H1 (cell line): ENCODE results near the gene EPG5. TPM values are rescaled to one million over a fixed set of nuclear protein-coding genes. Genes with fewer than 3 reads are reported as not detected.

Experiments
- CTCF ChIA-PET: fragments of 300-600 bp; sonication (Branson Sonifier 250); formaldehyde crosslinking; loops from one replicate; lab custom pipeline; 2021; ENCODE audit not compliant: partially characterized antibody; lab: Charles Lee
- POLR2A ChIA-PET: fragments of 300-600 bp; sonication (Branson Sonifier 250); formaldehyde crosslinking; loops from one replicate; lab custom pipeline; 2021; ENCODE audit warnings: inconsistent platforms; ENCODE audit not compliant: partially characterized antibody; lab: Charles Lee
- DNase-seq, 2 experiments: peaks; one replicate each; pipeline versions ENCODE4 v3.0.0 to v3.0.0-alpha.2; 2010 to 2022; ENCODE audit warnings: low spot score in 2 of 2, low read depth in 1 of 2, mixed read lengths in 1 of 2
- FAIRE-seq: peaks from 2 replicates; lab custom pipeline; 2011; peaks lifted over from hg19 to GRCh38; lab: Jason Lieb, UNC
- H2AFZ ChIP-seq: 2 replicates; pipeline ENCODE4 v1.8.1; 2012; ENCODE audit warnings: low read length, inconsistent platforms
- H2AK5ac ChIP-seq: 2 replicates; pipeline ENCODE4 v1.6.1; 2013; ENCODE audit warnings: low read depth, low read length
- H2BK120ac ChIP-seq: replicated peaks from 2 replicates; pipeline ENCODE3; 2013; ENCODE audit warnings: low read depth, low read length, inconsistent platforms
- H2BK12ac ChIP-seq: 2 replicates; pipeline ENCODE4 v1.6.1; 2013; ENCODE audit warnings: low read depth, low read length
- H2BK15ac ChIP-seq: 2 replicates; pipeline ENCODE4 v1.6.1; 2013; ENCODE audit warnings: low read length
- H2BK20ac ChIP-seq: 2 replicates; pipeline ENCODE4 v1.6.1; 2013; ENCODE audit warnings: low read length
- H2BK5ac ChIP-seq: 2 replicates; pipeline ENCODE4 v1.6.1; 2013; ENCODE audit warnings: low read depth, low read length
- H3K14ac ChIP-seq: 2 replicates; pipeline ENCODE4 v1.6.1; 2013; ENCODE audit warnings: inconsistent platforms; ENCODE audit not compliant: insufficient read length
- H3K18ac ChIP-seq: 2 replicates; pipeline ENCODE4 v1.6.1; 2013; ENCODE audit warnings: low read length; ENCODE audit errors: extremely low read depth
- H3K23ac ChIP-seq: 2 replicates; pipeline ENCODE4 v1.6.1; 2013; ENCODE audit warnings: inconsistent platforms; ENCODE audit not compliant: insufficient read length
- H3K23me2 ChIP-seq: 2 replicates; pipeline ENCODE4 v1.6.1; 2013; ENCODE audit warnings: low read depth, low read length
- H3K27ac ChIP-seq: 2 replicates; pipeline ENCODE4 v1.6.1; 2011; ENCODE audit warnings: low read depth, low read length, inconsistent platforms
- H3K27me3 ChIP-seq, 4 experiments: replicated peaks in 1 of 4; 1 replicate in 1 of 4; 2 replicates in 3 of 4; pipeline versions ENCODE4 v1.6.1 to v1.8.1; 2011 to 2013; ENCODE audit warnings: low read length in 3 of 4, mild to moderate bottlenecking in 3 of 4, inconsistent platforms in 2 of 4, mixed read lengths in 2 of 4, moderate library complexity in 1 of 4; ENCODE audit not compliant: control insufficient read depth in 3 of 4, insufficient read depth in 3 of 4; ENCODE audit errors: extremely low read depth in 1 of 4
- H3K36me3 ChIP-seq, 4 experiments: 2 replicates each; pipeline versions ENCODE4 v1.6.1 to v1.8.1; 2011 to 2013; ENCODE audit warnings: mild to moderate bottlenecking in 4 of 4, low read length in 3 of 4, moderate library complexity in 2 of 4, control low read depth in 1 of 4, inconsistent platforms in 1 of 4; ENCODE audit not compliant: insufficient read depth in 4 of 4, control insufficient read depth in 2 of 4
- H3K4ac ChIP-seq: replicated peaks from 2 replicates; pipeline ENCODE3; 2013; ENCODE audit warnings: low read length, low read depth, mixed read lengths, inconsistent platforms; ENCODE audit not compliant: insufficient read length
- H3K4me1 ChIP-seq, 4 experiments: replicated peaks in 1 of 4; 1 replicate in 1 of 4; 2 replicates in 3 of 4; pipeline versions ENCODE4 v1.6.1 to v1.8.1; 2011 to 2013; ENCODE audit warnings: low read length in 3 of 4, inconsistent platforms in 2 of 4, mixed read lengths in 1 of 4; ENCODE audit not compliant: insufficient read depth in 4 of 4, control insufficient read depth in 3 of 4
- H3K4me2 ChIP-seq, 2 experiments: 2 replicates each; pipeline versions ENCODE4 v1.6.1 to v1.8.1; 2011 to 2013; ENCODE audit warnings: low read depth in 2 of 2, low read length in 2 of 2, control low read depth in 1 of 2, inconsistent platforms in 1 of 2, mild to moderate bottlenecking in 1 of 2; ENCODE audit not compliant: insufficient read depth in 1 of 2
- H3K4me3 ChIP-seq, 4 experiments: fragments of 200-600, 300-600 bp in 1 of 4; sonication (generic), shearing (Covaris generic), sonication (Bioruptor Twin) in 1 of 4; 2 replicates each; pipeline versions ENCODE4 v1.5.1 to v1.8.1; 2011 to 2016; ENCODE audit warnings: low read length in 4 of 4, low read depth in 3 of 4, control low read depth in 2 of 4, inconsistent platforms in 2 of 4, mild to moderate bottlenecking in 2 of 4, mixed read lengths in 1 of 4, moderate library complexity in 1 of 4; ENCODE audit not compliant: insufficient read depth in 2 of 4; ENCODE audit errors: extremely low read depth in 1 of 4
- H3K56ac ChIP-seq: replicated peaks from 2 replicates; pipeline ENCODE3; 2013; ENCODE audit warnings: low read depth, mild to moderate bottlenecking, mixed read lengths, low read length, inconsistent platforms; ENCODE audit not compliant: insufficient read length
- H3K79me1 ChIP-seq: 2 replicates; pipeline ENCODE4 v1.6.1; 2013; ENCODE audit warnings: low read depth, low read length, control low read depth
- H3K79me2 ChIP-seq, 2 experiments: 2 replicates each; pipeline versions ENCODE4 v1.6.1 to v1.8.1; 2012 to 2013; ENCODE audit warnings: low read length in 2 of 2, mild to moderate bottlenecking in 2 of 2, inconsistent platforms in 1 of 2; ENCODE audit not compliant: insufficient read depth in 2 of 2, control insufficient read depth in 1 of 2
- H3K9ac ChIP-seq, 4 experiments: replicated peaks in 1 of 4; 1 replicate in 1 of 4; 2 replicates in 3 of 4; pipeline versions ENCODE4 v1.6.1 to v1.8.1; 2011 to 2013; ENCODE audit warnings: low read depth in 3 of 4, low read length in 3 of 4, control low read depth in 2 of 4, mild to moderate bottlenecking in 2 of 4, moderate library complexity in 2 of 4, inconsistent platforms in 1 of 4; ENCODE audit errors: extremely low read depth in 1 of 4
- H3K9me3 ChIP-seq, 2 experiments: 2 replicates each; pipeline versions ENCODE4 v1.6.1 to v1.8.1; 2012 to 2013; ENCODE audit warnings: mild to moderate bottlenecking in 2 of 2, moderate library complexity in 2 of 2, control low read depth in 1 of 2, inconsistent platforms in 1 of 2, low read depth in 1 of 2, low read length in 1 of 2, mixed read lengths in 1 of 2; ENCODE audit not compliant: insufficient read depth in 2 of 2
- H4K20me1 ChIP-seq, 2 experiments: replicated peaks in 1 of 2; 2 replicates each; pipeline versions ENCODE3 to v1.8.1; 2011 to 2013; ENCODE audit warnings: inconsistent platforms in 2 of 2, low read length in 2 of 2, mild to moderate bottlenecking in 1 of 2; ENCODE audit not compliant: insufficient read depth in 2 of 2, control insufficient read depth in 1 of 2
- H4K5ac ChIP-seq: 2 replicates; pipeline ENCODE4 v1.6.1; 2013; ENCODE audit warnings: low read length, low read depth, mixed read lengths, inconsistent platforms; ENCODE audit not compliant: insufficient read length
- H4K8ac ChIP-seq: 2 replicates; pipeline ENCODE4 v1.8.0; 2013; ENCODE audit warnings: mild to moderate bottlenecking, moderate library complexity, low read length, inconsistent platforms; ENCODE audit not compliant: insufficient read depth; ENCODE audit errors: extremely low read depth
- H4K91ac ChIP-seq: replicated peaks from 2 replicates; pipeline ENCODE3; 2013; ENCODE audit warnings: low read length, mixed read lengths, inconsistent platforms; ENCODE audit not compliant: insufficient read length
- GABPA ChIP-seq: IDR thresholded peaks from 2 replicates; pipeline ENCODE4 v1.6.1; 2011; ENCODE audit warnings: mild to moderate bottlenecking, low read length, moderate library complexity, borderline replicate concordance; ENCODE audit not compliant: insufficient read depth
- GTF2F1 ChIP-seq: IDR thresholded peaks from 2 replicates; pipeline ENCODE4 v1.6.1; 2012; ENCODE audit warnings: low read depth, low read length, improper control_type of control experiment, borderline replicate concordance
- KDM1A ChIP-seq: fragments of 200-600, 300-600 bp; sonication (generic); IDR thresholded peaks from 2 replicates; pipeline ENCODE4 v1.7.1; 2016; ENCODE audit warnings: mild to moderate bottlenecking, low read length, borderline replicate concordance
- POU5F1 ChIP-seq: IDR thresholded peaks from 2 replicates; pipeline ENCODE4 v1.6.1; 2011; ENCODE audit warnings: low read depth, mild to moderate bottlenecking, low read length, moderate library complexity
- USF2 ChIP-seq: IDR thresholded peaks from 2 replicates; pipeline ENCODE4 v1.6.1; 2011; ENCODE audit warnings: low read length, improper control_type of control experiment
- WGBS, 2 experiments: shearing (Covaris generic) in 1 of 2; methylation state at CpG; one replicate each; pipeline versions ENCODE4 v1.1.6 to v1.1.7; 2013 to 2015; ENCODE audit warnings: low lambda C conversion rate in 2 of 2, mixed read lengths in 2 of 2, inconsistent platforms in 1 of 2, low coverage in 1 of 2, missing lambda C conversion rate in 1 of 2; ENCODE audit not compliant: insufficient replicate concordance in 2 of 2, insufficient coverage in 1 of 2, insufficient read length in 1 of 2; ENCODE audit errors: extremely low coverage in 1 of 2, missing lambda C conversion rate in 1 of 2; 5-methylcytosine and 5-hydroxymethylcytosine counted together
- polyA plus RNA-seq, 7 experiments: library from polyadenylated mRNA; depleted of rRNA in 3 of 7; stranded (reverse) in 5 of 7; unstranded in 2 of 7; fragments of >200 nt in 5 of 7; fragments of 200-250 nt in 2 of 7; gene quantifications; 1 replicate in 5 of 7; 2 replicates in 1 of 7; 4 replicates in 1 of 7; pipeline versions ENCODE4 v1.2.1 to v1.2.3, GENCODE V29; 2011 to 2013; ENCODE audit warnings: missing spikeins in 2 of 7, mixed read lengths in 2 of 7
- total RNA-seq: library from RNA; stranded (reverse); fragmentation: NEBNext Ultra II Directional; extraction: Animal tissue kit (Norgen Biotek cat#: 25700); gene quantifications from 2 replicates; pipeline ENCODE4 v1.2.1, GENCODE V29; 2021

EPG5 gene
- total and polyA plus RNA-seq, 2 of the 8 experiments (the other 6 are each of a cell fraction or from before 2014, with no cell fraction given), result 14.1 to 18.3 TPM

GRCh38 chr18:45874491-45875184 lies 92.5 kb downstream of the EPG5 start:
- no peak for FAIRE-seq
- Histone ChIP-seq H2BK5ac (no peak overlapping the region), H2AFZ (no peak overlapping the region), H2AK5ac (no peak overlapping the region), H3K18ac (no peak overlapping the region), H3K4me3 (no peak overlapping the region), H3K79me1 (no peaks in the 10 kb centered on the region), H3K9me3 (peaks cover 0 to 3% of the 10 kb centered on the region in 2 experiments; a peak in 1 of 4 replicates), H3K14ac (no peak overlapping the region), H3K4me1 (no peaks in the 10 kb centered on the region), H4K91ac (no peak overlapping the region), H3K27me3 (no peaks in the 10 kb centered on the region), H4K8ac (no peak overlapping the region), H3K4ac (no peak overlapping the region), H3K79me2 (no peaks in the 10 kb centered on the region), H3K27ac (no peak overlapping the region), H2BK120ac (no peak overlapping the region), H3K36me3 (peaks cover 0 to 24% (median 8%) of the 10 kb centered on the region in 4 experiments; a peak in 4 of 8 replicates), H3K4me2 (no peak overlapping the region), H2BK20ac (no peak overlapping the region), H4K5ac (no peak overlapping the region), H3K56ac (no peak overlapping the region), H4K20me1 (peaks cover 0 to 2% of the 10 kb centered on the region in 2 experiments), H3K23me2 (no peaks in the 10 kb centered on the region), H3K9ac (no peak overlapping the region), H2BK15ac (no peak overlapping the region), H2BK12ac (no peak overlapping the region), H3K23ac (no peak overlapping the region)
- DNase-seq, result no peak
- 89% methylated on average over 5 of the region's 5 CpGs; no CpG with 5 or more reads in 1 of the 2 experiments for WGBS, 2 experiments
- ChIA-PET POLR2A (no interaction called here), CTCF (interaction anchor here (1.0 kb wide), 2 partner anchors 7 to 210 kb away, joined by 4 read pairs; no protein-coding TSS in a partner anchor)
- TF ChIP-seq GTF2F1, result no peak
- no peak for TF ChIP-seq POU5F1
- no peak for TF ChIP-seq USF2
- TF ChIP-seq KDM1A, result no peak
- TF ChIP-seq GABPA, result no peak
